Stimulated activated CD4-positive, alpha-beta T cell treated with anti-CD3 and anti-CD28 coated beads, Interleukin-12 subunit alpha, Interleukin-12 subunit beta, amount 100 ng/mL, for 24 hours (primary cell): ENCODE data around the gene SNAP23.

Experiments used
- DNase-seq, 2 experiments: peaks; one replicate each; pipeline ENCODE4 v3.0.0-alpha.2; 2020; ENCODE audit warnings: low read depth in 2 of 2

SNAP23 gene

DNA sequence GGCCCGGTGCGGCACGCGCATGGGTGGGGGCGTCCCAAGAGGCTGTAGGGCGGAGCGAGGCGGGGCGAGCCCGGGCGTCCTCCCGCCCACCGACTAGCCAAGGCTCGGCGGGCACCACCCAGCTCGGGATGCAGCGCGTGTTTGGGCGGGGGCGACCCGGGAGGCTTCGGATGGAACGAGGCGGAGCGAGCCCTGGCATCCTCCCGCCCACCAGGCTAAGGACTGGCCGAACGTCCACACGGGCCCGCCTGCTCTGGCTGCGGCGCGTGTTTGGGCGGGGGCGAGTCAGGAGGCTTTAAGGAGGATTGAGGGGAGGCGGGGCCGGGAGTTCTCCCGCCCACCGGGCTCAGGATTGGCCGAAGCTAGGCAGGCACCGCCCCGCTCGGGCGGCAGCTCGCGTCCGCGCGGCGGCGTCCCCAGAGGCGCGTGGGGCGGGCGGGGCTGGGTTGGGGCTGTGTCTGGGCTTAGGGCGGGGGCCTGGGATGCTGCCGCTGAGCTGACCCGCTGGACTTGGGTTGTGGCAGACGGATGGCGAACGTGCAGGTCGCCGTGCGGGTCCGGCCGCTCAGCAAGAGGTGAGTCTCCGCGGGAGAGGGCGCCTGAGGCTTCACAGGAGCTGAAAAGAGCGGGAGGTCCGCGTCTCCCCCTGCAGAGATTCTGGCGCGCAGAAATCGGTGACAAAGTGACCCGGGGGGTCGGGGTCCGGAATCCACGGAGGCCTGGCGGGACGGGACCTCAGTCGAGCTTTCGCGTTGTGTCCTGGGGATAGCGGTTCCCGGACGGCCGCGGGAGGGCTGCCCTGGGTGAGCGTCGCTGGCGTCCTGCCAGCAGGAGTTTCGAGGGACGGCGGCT lies 80.0 kb downstream of the SNAP23 start, which contains the start of gene STARD9:
TSS of gene STARD9 (plus strand) at position 419 of the 852 bp plus-strand sequence. CDS start at position 529, 110 bp downstream.
- peak; percentile 90 to 96 for DNase-seq

DNA sequence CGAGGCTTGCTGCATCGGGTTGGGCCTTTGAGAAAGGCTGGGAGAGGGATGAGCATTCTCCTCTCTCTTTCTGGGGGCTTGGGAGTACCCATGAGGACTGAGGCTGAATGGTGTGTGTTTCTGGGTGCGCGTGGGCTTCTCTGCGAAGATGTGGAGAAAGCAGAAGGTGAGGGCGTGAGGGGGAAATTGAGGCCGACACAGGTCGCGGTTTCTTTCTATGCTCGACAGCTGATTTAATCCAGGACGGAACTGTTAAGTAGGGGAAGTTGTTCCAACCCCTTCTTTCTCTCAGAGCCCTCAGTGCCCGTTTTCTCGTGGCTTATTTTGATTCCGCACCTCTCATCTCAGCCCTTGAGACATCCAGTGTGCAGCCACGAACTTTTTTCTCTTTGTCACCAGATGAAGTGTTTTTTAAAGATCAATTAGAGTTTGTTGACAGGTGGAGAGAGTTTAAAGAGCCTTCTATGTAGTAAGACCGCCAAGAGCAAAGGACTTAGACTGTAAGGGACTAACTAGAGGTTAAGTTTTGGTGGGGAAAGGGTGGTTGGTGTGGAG lies 80.7 kb downstream of the SNAP23 start:
- no peak for DNase-seq

DNA sequence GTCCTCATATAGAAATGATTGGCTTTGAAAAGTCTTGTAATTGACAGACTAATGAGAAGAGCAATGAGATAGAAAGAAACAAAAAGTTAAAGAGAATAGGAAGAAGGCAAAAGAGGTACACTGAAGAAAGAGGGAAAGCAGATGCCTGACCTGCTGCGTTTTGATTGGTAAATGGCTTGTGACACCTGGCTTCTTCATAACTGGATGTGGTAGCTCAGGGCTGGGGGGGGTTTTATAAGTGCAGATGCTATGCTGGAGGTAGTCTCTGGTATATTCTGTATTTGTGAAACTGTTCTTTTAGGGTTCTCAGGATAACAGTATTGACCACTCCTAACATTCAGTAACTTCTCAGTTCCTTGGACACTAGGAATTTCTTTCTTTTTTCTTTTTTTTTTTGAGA lies 81.3 kb downstream of the SNAP23 start:
- DNase-seq, result no peak

GRCh38 chr15:42577514-42578031 lies 82.1 kb downstream of the SNAP23 start:
- no peak for DNase-seq

DNA sequence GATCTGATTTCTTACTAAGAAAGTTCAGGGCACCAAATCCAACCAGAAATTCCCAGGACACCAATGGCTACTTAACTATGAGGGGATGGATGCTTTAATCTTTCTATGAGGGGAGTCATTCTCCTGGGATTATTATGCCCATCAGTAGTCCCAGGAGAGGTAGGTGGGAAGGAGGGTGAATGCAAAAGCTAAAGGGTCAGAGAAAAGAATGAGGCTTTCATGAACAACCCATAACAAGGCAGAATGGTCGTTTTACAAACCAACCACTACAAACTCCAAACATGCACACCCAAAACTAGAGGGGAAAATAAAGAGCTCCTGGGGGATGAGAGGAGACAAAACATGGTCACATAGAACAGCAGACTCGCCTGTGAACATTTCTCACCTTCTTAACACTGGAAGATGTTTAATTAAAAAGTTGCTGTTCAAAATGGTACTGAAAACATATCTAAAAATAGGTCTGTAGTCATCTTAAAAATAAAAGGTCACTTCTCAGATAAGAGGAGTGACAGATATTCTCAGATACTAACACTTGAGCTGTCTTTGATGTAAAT lies 83.6 kb downstream of the SNAP23 start:
- DNase-seq, result no peak

- peak; percentile 57 to 72 for DNase-seq
Observed at GRCh38 chr15:42581272-42581730, 85.9 kb downstream of the SNAP23 start.
